MM.1S (cell line): ENCODE measurements around the gene KIAA1549.

Experiments
- CTCF ChIP-seq: fragments of 300-600 bp; sonication (generic); IDR thresholded peaks from 2 replicates; pipeline ENCODE4 v1.5.1; 2016; ENCODE audit warnings: antibody characterized with exemption, low read length, mixed read lengths
- EZH2 ChIP-seq: fragments of 300-600 bp; sonication (generic); optimal IDR thresholded peaks from 2 replicates; pipeline ENCODE3; 2017; ENCODE audit warnings: low read depth, mild to moderate bottlenecking, antibody characterized with exemption, low read length, mixed read lengths
- EZH2phosphoT487 ChIP-seq: fragments of 300-600 bp; sonication (generic); IDR thresholded peaks from 2 replicates; pipeline ENCODE4 v1.6.1; 2018; ENCODE audit warnings: antibody characterized with exemption, low read length

- TF ChIP-seq CTCF (no peak), EZH2phosphoT487 (no peak), EZH2 (no peak)
These were observed 82.4 kb downstream of the KIAA1549 start for GRCh38 chr7:138898802-138899201.
